T follicular helper cell (primary cell): ENCODE measurements around the gene RALY.
"Not testable (repeated sequence)": the region's sequence is repeated elsewhere in the genome, so short reads cannot be mapped to it uniquely, and the experiment has no call there.

Experiments used
- DNase-seq: peaks from one replicate; pipeline ENCODE4 v3.0.0-alpha.2; 2020; ENCODE audit warnings: low read depth

The RALY gene

GRCh38 chr20:34105978-34106675, 112.4 kb downstream of the RALY start:
- no peak for DNase-seq

- DNase-seq: no peak
Measured at GRCh38 chr20:34108616-34109174, 115.0 kb downstream of the RALY start.

GRCh38 chr20:34109442-34109841, 115.7 kb downstream of the RALY start:
- no peak for DNase-seq

- DNase-seq: no peak
Measured at GRCh38 chr20:34110025-34110744, 116.5 kb downstream of the RALY start.

GRCh38 chr20:34110745-34111641, 117.3 kb downstream of the RALY start:
- no peak for DNase-seq

- peak; percentile 93 for DNase-seq
Measured at GRCh38 chr20:34111702-34112599, 118.2 kb downstream of the RALY start, which contains the start of gene EIF2S2. Gene EIF2S2 (minus strand): TSS chr20:34112243. CDS start chr20:34112110, 133 bp downstream.

- no peak for DNase-seq
Measured at GRCh38 chr20:34112600-34113101, 118.9 kb downstream of the RALY start.

GRCh38 chr20:34114809-34115208, 121.1 kb downstream of the RALY start:
- no peak for DNase-seq

- DNase-seq: no peak
Measured at GRCh38 chr20:34115232-34115631, 121.5 kb downstream of the RALY start.

GRCh38 chr20:34120213-34120612, 126.5 kb downstream of the RALY start:
- no peak for DNase-seq

GRCh38 chr20:34122274-34122980, 128.7 kb downstream of the RALY start:
- no peak for DNase-seq

- DNase-seq: no peak
Measured at GRCh38 chr20:34123309-34123708, 129.6 kb downstream of the RALY start.

GRCh38 chr20:34124469-34125249, 130.9 kb downstream of the RALY start:
- no peak for DNase-seq

GRCh38 chr20:34127792-34128191, 134.1 kb downstream of the RALY start:
- no peak for DNase-seq

GRCh38 chr20:34129518-34130162, 135.9 kb downstream of the RALY start:
- DNase-seq: peak; percentile 38

GRCh38 chr20:34131491-34131890, 137.8 kb downstream of the RALY start:
- no peak for DNase-seq

GRCh38 chr20:34132491-34132890, 138.8 kb downstream of the RALY start:
- DNase-seq: not testable (repeated sequence)

GRCh38 chr20:34132943-34133342, 139.2 kb downstream of the RALY start:
- not testable (repeated sequence) for DNase-seq

- not testable (repeated sequence) for DNase-seq
Measured at GRCh38 chr20:34133365-34133860, 139.7 kb downstream of the RALY start.
